C4-2B (cell line): ENCODE data around the gene ZNF37A.

ENCODE experiments used
- CTCF ChIP-seq: fragments of 450-650 bp; conservative IDR thresholded peaks from 2 replicates; pipeline ENCODE4 v1.5.1; 2017; ENCODE audit warnings: mild to moderate bottlenecking
- ZFX ChIP-seq: fragments of 450-650 bp; IDR thresholded peaks from 2 replicates; pipeline ENCODE4 v1.6.1; 2017

DNA sequence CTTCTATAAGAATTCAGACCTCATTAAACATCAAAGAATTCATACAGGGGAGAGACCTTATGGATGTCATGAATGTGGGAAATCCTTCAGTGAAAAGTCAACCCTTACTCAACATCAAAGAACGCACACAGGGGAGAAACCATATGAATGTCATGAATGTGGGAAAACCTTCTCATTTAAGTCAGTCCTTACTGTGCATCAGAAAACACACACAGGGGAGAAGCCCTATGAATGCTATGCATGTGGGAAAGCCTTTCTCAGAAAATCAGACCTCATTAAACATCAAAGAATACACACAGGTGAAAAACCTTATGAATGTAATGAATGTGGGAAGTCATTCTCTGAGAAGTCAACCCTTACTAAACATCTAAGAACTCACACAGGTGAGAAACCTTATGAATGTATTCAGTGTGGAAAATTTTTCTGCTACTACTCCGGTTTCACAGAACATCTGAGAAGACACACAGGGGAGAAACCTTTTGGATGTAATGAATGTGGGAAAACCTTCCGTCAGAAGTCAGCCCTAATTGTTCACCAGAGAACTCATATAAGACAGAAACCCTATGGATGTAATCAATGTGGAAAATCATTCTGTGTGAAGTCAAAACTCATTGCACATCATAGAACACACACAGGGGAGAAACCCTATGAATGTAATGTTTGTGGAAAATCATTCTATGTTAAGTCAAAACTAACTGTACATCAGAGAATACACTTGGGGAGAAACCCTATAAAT lies 24.1 kb downstream of the ZNF37A start:
- TF ChIP-seq CTCF (no peak), ZFX (no peak)
